KG1 (cell line): Measurements from ENCODE around the gene TSC22D3.
A peak's percentile ranks its signal among the peaks of the same experiment; 100 is the strongest.
"Not testable (repeated sequence)": the region's sequence is repeated elsewhere in the genome, so short reads cannot be mapped to it uniquely, and the experiment has no call there.

Experiments
- DNase-seq: peaks from one replicate; lab custom pipeline; 2025; lab: John Stamatoyannopoulos, UW

TSC22D3 gene

GRCh38 chrX:107682256-107682655, 93.3 kb downstream of the TSC22D3 start:
- DNase-seq: no peak

DNA sequence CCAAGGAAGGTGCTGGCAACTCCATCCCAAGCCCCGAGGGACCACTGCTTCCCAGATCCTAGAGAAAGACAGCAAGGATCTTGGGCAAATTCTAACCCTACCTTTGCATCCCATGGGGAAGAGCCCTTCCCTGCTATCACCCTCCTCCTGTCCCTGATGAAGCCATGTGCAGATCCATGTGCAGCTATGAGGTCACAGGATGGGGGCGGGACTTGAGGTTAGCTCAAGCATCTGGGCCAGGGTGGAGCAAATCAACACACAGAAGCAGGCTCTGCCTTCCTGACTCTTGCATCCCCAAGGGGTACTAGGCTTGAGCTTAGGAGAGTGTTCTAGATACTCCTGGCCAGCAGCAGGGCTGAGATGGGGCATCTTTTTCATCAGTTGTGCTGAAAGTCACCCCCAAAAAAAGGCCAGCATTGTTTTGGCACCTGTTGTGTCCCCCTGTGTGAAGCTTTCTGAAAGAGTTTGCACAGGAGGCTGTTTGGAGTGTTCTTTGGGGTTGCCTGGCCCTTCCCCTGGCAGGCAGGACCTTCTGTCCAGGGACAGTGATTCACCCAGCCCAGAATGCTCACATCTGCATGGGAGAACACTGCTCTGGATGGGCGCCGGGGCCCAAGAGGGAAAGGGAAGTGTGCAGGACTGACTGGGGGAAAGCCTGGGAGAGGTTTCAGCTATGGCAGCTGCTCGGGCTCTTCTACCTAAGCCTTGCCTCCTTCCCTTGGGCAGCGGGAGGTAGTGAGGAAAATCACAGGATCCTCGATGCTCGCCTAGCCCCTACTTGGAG, 96.4 kb downstream of the TSC22D3 start:
- DNase-seq: no peak

DNA sequence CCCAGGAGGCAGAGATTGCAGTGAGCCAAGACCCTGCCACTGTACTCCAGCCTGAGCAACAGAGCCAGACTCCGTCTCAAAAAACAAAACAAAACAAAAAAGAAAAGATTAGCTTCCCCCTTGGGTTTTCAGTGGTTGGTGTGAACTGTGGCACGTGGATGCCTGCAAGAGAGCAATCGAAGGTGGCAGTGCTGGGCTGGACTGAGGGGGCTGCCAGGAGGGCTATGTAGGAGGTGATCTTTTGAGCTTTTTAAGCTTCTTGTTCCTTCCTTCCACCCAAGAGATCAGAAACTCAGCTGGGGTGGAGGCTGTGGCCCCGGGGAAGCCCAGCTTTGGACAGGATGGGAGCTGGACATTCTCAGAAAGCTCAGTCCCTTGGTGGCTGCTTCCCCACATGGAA, 97.7 kb downstream of the TSC22D3 start:
- no peak for DNase-seq

DNA sequence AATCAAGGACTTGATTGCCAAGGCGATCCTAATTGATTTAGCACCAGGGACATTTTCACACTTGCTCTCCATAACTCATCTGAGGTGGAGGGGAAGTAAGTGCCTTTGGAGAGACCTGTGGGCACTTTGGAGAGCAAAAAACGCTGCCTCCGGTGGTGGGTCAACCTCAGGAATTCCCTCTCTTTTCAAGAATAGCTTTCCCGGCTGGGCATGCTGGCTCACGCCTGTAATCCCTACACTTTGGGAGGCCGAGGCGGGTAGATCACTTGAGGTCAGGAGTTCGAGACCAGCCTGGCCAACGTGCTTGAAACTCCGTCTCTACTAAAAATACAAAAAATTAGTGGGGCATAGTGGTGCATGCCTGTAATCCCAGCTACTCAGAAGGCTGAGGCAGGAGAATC, 98.1 kb downstream of the TSC22D3 start:
- no peak for DNase-seq

DNA sequence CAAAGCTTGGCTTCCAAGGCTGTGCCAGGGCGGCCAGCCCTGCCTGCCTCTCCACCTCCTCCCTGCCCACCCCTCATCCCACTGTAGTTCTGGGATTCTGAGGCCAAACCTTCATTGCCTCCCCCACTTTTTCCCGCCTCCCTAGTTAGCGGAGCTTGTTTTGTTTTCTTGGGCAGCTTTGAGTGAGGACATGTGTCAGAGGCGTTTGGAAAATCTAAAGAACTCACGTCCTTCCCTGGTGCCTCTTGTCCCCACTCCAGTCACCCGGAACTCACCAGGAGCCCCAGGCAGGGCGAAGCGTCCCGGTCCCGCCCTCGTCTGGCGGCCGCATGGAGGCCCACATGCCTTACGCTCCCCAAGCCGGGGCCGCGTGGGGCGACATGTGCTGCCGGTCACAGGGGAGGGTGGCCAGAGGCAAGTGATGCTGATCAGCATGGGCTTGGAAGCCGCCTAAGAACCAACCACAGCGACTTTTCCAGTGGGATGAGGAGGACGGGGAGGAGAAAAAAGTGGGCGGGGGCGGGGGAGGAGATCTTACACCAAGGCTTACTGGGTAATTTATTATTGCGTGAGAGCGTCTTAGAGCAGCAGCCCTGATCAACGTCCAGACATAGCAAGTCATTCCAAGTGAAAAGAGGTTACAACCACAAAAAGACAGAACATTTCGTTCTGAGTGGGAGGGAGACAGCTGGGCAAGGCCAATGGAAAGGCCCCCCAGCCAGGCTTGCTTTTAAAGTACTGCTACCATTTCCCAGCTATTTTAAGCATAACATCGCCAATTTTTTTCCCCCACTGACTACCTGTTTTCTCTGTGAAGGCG, 98.8 kb downstream of the TSC22D3 start:
- peak; percentile 4 for DNase-seq

- no peak for DNase-seq
These were observed 99.6 kb downstream of the TSC22D3 start for GRCh38 chrX:107675823-107676555.

DNA sequence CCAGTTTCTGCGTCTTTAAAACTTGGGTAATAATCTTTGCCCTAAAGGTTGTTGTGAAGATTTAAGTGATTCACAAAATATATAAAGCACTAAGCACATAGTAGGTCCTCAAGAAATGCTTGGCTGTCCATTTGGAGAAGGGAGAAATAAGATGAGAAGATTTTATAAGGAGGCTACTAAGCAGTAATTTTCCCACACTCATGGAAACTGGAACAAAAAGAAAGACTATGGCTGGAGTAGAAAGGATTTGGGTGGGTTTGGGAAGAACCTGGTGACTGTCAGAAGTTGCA, 100.3 kb downstream of the TSC22D3 start:
- no peak for DNase-seq

DNA sequence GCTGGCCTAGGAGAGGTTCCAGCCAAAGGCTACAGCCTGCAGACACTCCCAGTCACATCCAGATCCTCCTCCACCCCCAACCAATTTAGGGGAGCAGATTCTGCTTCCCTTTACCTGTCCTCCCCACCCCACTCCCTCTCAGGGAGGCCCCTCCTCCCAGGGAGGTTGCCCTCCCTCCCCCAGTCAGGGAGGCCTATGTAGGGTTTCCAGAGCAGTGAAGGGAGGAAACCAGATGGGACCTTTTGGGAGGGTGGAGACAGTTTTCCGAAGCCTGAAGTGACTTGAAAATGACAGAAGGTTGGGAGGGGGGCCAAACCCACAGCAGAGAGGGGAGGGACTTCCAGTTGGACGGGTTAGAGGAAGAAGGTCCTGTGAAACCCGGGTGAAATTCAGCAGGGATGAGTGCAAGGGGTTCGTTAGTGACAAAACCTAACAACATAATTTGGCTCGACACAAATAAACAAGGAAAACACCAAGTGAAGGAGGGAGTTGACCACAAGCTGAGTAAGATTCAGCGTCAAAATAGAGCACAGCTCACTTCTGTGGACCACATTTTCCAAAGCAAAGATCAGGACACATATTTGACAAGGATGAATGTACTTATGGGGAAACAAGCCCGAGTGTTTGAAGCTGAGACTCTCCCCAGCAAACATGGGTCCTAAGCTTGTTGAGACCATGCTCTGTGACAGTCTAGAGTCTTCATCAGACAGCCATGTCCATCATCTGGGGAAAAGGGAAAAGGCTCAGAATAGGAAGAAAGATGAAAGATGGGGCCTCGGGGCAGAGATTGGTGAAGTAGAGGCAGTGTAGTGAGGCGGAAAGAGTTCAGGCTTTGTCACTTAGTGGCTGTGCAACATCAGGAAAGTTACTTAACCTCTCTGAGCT, 100.9 kb downstream of the TSC22D3 start:
- no peak for DNase-seq

- peak; percentile 39 for DNase-seq
These were observed 101.6 kb downstream of the TSC22D3 start for GRCh38 chrX:107673933-107674479.

DNA sequence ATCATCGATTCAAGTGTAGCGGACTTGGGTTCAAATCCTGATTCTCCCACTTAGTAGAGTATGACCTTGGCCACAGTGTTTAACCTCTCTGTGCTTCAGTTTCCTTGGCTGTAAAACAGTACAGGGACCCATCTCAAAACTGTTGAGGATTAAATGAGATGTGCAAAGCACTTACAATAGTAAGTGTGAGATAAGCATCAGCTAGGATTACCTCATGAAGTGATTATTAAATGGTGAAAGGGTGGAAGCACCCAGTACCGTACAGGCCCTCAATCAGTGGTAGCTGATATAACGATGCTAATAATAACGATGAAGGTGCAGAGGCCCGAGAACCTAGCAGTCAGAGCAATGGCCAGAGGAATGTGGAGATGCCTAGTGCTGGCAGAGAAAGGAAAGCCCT, 102.2 kb downstream of the TSC22D3 start:
- no peak for DNase-seq

DNA sequence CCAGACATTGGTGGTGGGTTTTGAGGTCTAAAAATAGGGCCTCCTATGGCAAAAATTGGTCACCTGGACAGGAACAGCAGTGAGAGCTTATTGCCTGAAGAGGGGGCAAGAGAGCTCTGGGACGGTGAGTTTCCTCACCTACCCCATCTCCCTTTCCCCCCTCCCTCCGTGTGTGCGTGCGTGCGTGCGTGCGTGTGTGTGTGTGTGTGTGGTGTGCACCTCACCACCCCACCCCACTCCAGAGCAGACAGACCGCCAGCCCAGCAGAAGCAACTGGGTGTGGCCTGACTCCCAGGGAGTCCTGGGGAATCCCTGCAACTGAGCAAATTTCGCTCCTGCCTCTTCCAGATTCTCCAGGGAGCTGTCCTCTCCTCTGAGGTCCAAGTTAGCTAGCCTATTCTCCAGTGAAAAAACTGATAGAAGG, 102.6 kb downstream of the TSC22D3 start:
- no peak for DNase-seq

- DNase-seq: not testable (repeated sequence)
These were observed 104.3 kb downstream of the TSC22D3 start for GRCh38 chrX:107671256-107671655.

DNA sequence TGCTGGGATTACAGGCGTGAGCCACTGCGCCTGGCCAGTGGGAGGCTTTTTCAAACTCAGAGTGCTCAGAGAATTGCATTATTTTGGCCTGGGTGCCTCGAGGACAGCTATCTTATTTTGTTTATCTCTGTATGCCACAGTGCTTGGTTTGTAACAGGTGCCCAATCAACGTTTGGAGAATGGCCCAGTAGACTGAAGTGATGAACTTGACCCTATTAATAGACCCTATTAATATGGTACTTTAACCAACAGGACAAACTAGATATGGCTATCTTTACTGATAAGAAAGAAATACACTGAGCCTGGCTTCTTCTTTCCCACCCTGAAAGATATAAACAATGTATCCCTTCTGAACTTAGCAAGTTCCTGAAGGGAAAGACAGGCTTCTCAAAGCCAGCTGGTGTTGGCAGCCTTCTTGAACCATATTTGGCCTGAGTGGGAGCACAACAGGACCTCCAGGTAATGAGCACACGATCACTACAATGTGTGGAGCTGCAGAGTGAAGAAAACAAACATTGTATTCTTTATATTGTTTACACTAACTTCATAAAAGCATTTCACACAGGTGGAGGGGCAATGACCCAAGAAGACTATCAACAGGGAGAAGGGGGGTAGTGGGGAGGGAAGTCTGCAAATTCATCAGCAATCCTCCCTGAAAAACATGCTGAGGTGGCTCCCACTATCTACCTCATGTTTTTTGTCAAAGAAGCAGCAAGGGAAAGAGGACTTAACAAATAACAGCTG, 105.5 kb downstream of the TSC22D3 start:
- no peak for DNase-seq

- DNase-seq: no peak
These were observed 106.3 kb downstream of the TSC22D3 start for GRCh38 chrX:107669261-107669660.

- DNase-seq: not testable (repeated sequence)
These were observed 106.9 kb downstream of the TSC22D3 start for GRCh38 chrX:107668710-107669109.

- no peak for DNase-seq
These were observed 108.2 kb downstream of the TSC22D3 start for GRCh38 chrX:107667426-107667825.

DNA sequence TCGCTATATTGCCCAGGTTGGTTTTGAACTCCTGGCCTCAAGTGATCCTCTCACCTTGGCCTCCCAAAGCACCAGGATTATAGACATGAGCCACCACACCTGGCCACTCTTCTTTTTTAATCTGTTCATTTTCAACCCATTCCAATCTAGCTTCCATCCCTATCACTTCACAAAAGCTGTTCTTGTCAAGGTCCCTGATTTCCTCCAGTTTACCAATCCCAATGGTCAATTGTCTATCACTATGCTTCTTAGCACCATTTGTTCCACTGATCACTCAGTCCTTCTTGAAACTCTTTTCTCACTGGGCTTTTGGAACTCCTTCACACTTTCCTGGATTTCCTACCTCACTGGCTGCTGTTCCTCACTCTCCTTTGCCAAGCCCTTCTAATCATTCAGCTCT, 108.7 kb downstream of the TSC22D3 start:
- DNase-seq: no peak
